ENCODE results near the gene TMEM140. TPM values are rescaled to one million over a fixed set of nuclear protein-coding genes. Genes with fewer than 3 reads are reported as not detected.

TMEM140 gene
- total and polyA plus RNA-seq, 2 of the 13 experiments (the other 11 are each of a cell fraction or from before 2014, with no cell fraction given), result 9.2 to 21.7 TPM

DNA sequence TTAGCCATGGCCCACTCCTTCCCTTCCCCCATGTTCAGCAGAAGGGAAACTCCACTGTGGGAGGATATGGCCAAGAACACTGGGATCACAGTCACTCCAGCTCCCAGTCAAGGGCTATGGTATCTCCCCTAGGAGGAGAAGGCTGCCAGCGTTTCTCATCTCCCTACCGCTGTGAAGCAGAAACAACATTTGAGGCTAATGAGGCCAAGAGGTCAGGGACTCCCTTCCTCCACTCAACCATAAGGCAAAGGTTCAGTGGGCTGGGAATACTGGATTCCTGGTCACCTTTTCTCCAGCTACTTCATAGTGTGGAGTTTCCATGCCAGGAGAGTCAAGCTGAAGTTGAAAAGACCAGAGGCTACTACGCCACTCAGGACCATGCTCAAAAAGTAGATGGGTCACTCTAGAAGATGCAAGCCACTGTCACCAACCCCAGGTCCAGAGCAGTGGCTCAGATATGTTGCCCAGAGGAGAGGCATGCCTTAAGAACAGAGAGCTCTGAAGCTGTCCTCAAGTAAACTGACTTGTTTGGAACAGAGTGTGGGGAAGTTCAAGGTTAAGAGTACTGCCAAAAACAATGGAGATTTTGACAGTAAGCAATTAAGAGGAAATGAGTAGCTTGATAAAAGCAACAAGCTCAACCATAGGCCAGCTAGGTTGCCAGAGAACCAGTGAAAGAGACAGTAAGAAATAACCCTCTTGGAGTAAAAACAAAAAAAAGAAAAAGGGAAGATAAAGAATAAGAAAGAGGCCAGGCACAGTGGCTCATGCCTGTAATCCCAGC lies 3.8 kb upstream of the TMEM140 start (continued):
- TF ChIP-seq, protein P1, sequence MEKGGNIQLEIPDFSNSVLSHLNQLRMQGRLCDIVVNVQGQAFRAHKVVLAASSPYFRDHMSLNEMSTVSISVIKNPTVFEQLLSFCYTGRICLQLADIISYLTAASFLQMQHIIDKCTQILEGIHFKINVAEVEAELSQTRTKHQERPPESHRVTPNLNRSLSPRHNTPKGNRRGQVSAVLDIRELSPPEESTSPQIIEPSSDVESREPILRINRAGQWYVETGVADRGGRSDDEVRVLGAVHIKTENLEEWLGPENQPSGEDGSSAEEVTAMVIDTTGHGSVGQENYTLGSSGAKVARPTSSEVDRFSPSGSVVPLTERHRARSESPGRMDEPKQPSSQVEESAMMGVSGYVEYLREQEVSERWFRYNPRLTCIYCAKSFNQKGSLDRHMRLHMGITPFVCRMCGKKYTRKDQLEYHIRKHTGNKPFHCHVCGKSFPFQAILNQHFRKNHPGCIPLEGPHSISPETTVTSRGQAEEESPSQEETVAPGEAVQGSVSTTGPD (CRISPR knock-in tag; IDR thresholded peaks at IDR 0.05), result no peak
- TF ChIP-seq, protein P2, sequence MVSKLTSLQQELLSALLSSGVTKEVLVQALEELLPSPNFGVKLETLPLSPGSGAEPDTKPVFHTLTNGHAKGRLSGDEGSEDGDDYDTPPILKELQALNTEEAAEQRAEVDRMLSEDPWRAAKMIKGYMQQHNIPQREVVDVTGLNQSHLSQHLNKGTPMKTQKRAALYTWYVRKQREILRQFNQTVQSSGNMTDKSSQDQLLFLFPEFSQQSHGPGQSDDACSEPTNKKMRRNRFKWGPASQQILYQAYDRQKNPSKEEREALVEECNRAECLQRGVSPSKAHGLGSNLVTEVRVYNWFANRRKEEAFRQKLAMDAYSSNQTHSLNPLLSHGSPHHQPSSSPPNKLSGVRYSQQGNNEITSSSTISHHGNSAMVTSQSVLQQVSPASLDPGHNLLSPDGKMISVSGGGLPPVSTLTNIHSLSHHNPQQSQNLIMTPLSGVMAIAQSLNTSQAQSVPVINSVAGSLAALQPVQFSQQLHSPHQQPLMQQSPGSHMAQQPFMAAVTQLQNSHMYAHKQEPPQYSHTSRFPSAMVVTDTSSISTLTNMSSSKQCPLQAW (CRISPR knock-in tag; IDR thresholded peaks at IDR 0.05), result 0 out of 2 replicates have a peak, but pooled peaks have one; percentile 19
- no peak for TF ChIP-seq CAMTA2 (CRISPR knock-in tag; IDR thresholded peaks at IDR 0.05; ENCODE audit: borderline replicate concordance)
- no peak for TF ChIP-seq SMYD3 (CRISPR knock-in tag; IDR thresholded peaks at IDR 0.05)
- TF ChIP-seq, protein P3, sequence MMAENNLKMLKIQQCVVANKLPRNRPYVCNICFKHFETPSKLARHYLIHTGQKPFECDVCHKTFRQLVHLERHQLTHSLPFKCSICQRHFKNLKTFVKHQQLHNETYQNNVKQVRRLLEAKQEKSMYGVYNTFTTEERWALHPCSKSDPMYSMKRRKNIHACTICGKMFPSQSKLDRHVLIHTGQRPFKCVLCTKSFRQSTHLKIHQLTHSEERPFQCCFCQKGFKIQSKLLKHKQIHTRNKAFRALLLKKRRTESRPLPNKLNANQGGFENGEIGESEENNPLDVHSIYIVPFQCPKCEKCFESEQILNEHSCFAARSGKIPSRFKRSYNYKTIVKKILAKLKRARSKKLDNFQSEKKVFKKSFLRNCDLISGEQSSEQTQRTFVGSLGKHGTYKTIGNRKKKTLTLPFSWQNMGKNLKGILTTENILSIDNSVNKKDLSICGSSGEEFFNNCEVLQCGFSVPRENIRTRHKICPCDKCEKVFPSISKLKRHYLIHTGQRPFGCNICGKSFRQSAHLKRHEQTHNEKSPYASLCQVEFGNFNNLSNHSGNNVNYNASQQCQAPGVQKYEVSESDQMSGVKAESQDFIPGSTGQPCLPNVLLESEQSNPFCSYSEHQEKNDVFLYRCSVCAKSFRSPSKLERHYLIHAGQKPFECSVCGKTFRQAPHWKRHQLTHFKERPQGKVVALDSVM (CRISPR knock-in tag; IDR thresholded peaks at IDR 0.05), result peak; percentile 82
- TF ChIP-seq SAP130 (CRISPR knock-in tag; IDR thresholded peaks at IDR 0.05; ENCODE audit: low read depth), result 0 out of 2 replicates have a peak, but pooled peaks have one; percentile 16
- TF ChIP-seq EZH2 (conservative IDR thresholded peaks at IDR 0.05; ENCODE audit: low read depth, low read length), result no peak
- 0 out of 2 replicates have a peak, but pooled peaks have one; percentile 41 for TF ChIP-seq POGZ (CRISPR knock-in tag; IDR thresholded peaks at IDR 0.05)
- no peak for TF ChIP-seq ZNF891 (CRISPR knock-in tag; IDR thresholded peaks at IDR 0.05)
- TF ChIP-seq, protein P4, sequence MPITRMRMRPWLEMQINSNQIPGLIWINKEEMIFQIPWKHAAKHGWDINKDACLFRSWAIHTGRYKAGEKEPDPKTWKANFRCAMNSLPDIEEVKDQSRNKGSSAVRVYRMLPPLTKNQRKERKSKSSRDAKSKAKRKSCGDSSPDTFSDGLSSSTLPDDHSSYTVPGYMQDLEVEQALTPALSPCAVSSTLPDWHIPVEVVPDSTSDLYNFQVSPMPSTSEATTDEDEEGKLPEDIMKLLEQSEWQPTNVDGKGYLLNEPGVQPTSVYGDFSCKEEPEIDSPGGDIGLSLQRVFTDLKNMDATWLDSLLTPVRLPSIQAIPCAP (CRISPR knock-in tag; IDR thresholded peaks at IDR 0.05; ENCODE audit: low read depth), result no peak
- TF ChIP-seq, protein P5, sequence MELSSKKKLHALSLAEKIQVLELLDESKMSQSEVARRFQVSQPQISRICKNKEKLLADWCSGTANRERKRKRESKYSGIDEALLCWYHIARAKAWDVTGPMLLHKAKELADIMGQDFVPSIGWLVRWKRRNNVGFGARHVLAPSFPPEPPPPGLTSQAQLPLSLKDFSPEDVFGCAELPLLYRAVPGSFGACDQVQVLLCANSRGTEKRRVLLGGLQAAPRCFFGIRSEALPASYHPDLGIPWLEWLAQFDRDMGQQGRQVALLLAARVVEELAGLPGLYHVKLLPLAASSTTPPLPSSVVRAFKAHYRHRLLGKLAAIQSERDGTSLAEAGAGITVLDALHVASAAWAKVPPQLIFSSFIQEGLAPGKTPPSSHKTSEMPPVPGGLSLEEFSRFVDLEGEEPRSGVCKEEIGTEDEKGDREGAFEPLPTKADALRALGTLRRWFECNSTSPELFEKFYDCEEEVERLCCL (CRISPR knock-in tag; IDR thresholded peaks at IDR 0.05; ENCODE audit: borderline replicate concordance), result no peak
- TF ChIP-seq NPAS2 (CRISPR knock-in tag; IDR thresholded peaks at IDR 0.05; ENCODE audit: borderline replicate concordance), result no peak
- TF ChIP-seq, protein P6, sequence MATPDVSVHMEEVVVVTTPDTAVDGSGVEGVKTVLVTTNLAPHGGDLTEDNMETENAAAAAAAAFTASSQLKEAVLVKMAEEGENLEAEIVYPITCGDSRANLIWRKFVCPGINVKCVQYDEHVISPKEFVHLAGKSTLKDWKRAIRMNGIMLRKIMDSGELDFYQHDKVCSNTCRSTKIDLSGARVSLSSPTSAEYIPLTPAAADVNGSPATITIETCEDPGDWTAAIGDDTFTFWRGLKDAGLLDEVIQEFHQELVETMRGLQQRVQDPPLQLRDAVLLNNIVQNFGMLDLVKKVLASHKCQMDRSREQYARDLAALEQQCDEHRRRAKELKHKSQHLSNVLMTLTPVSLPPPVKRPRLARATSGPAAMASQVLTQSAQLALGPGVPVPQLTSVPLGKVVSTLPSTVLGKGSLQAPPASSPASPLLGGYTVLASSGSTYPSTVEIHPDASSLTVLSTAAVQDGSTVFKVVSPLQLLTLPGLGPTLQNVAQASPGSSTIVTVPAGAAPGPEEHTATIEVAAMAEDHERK (CRISPR knock-in tag; IDR thresholded peaks at IDR 0.05; ENCODE audit: low read depth), result no peak
- peak; percentile 47; the same call in 1 of the 2 replicates for TF ChIP-seq ZNF644 (CRISPR knock-in tag; IDR thresholded peaks at IDR 0.05; ENCODE audit: low read depth)
- TF ChIP-seq NR2F2 (IDR thresholded peaks at IDR 0.05; ENCODE audit: borderline replicate concordance, low read depth), result peak; percentile 63
- peak; percentile 64; the same call in 1 of the 2 replicates for TF ChIP-seq SALL1 (CRISPR knock-in tag; IDR thresholded peaks at IDR 0.05)
- TF ChIP-seq GLI4 (CRISPR knock-in tag; IDR thresholded peaks at IDR 0.05; ENCODE audit: borderline replicate concordance), result no peak
- no peak for TF ChIP-seq FOXA3 (CRISPR knock-in tag; IDR thresholded peaks at IDR 0.05)
- TF ChIP-seq RBAK (CRISPR knock-in tag; IDR thresholded peaks at IDR 0.05), result no peak
- no peak for TF ChIP-seq ZNF839 (CRISPR knock-in tag; IDR thresholded peaks at IDR 0.05; ENCODE audit: borderline replicate concordance)
- no peak for TF ChIP-seq MIXL1 (CRISPR knock-in tag; IDR thresholded peaks at IDR 0.05)
